GM12878 (cell line): ENCODE measurements around the gene RASGRP3. TPM values are rescaled to one million over a fixed set of nuclear protein-coding genes. Genes with fewer than 3 reads are reported as not detected.

Experiments used
- ASH2L ChIP-seq: fragments of 300-600, 200-600 bp; sonication (generic); IDR thresholded peaks from 2 replicates; pipeline ENCODE4 v1.6.1; 2017; ENCODE audit warnings: low read depth, mild to moderate bottlenecking, borderline replicate concordance
- BACH1 ChIP-seq: fragments of 450-650 bp; IDR thresholded peaks from 2 replicates; pipeline ENCODE4 v1.6.1; 2017; ENCODE audit warnings: mild to moderate bottlenecking, borderline replicate concordance
- CBFB ChIP-seq: IDR thresholded peaks from 2 replicates; pipeline ENCODE4 v1.6.1; 2016; ENCODE audit warnings: antibody characterized with exemption, low read depth
- CHD1 ChIP-seq: IDR thresholded peaks from 2 replicates; pipeline ENCODE4 v1.6.1; 2012; ENCODE audit warnings: low read depth, low read length, improper control_type of control experiment
- EED ChIP-seq: sonication (generic); IDR thresholded peaks from 2 replicates; pipeline ENCODE4 v1.6.1; 2016; ENCODE audit warnings: antibody characterized with exemption, low read depth
- HCFC1 ChIP-seq: fragments of 150-350 bp; IDR thresholded peaks from 2 replicates; pipeline ENCODE4 v1.6.1; 2014; ENCODE audit warnings: low read length
- HDGF ChIP-seq: fragments of 450-650 bp; IDR thresholded peaks from 2 replicates; pipeline ENCODE4 v1.6.1; 2016; ENCODE audit warnings: antibody characterized with exemption
- IKZF1 ChIP-seq: fragments of 450-650 bp; conservative IDR thresholded peaks from 2 replicates; pipeline ENCODE4 v1.6.1; 2017; ENCODE audit warnings: antibody characterized with exemption, mild to moderate bottlenecking
- JUNB ChIP-seq: IDR thresholded peaks from 2 replicates; pipeline ENCODE4 v1.6.1; 2016; ENCODE audit warnings: antibody characterized with exemption, mild to moderate bottlenecking
- KDM1A ChIP-seq: fragments of 200-600 bp; sonication (generic); IDR thresholded peaks from 2 replicates; pipeline ENCODE4 v1.6.1; 2016; ENCODE audit warnings: borderline replicate concordance
- LARP7 ChIP-seq: fragments of 450-650 bp; IDR thresholded peaks from 2 replicates; pipeline ENCODE4 v1.6.1; 2017; ENCODE audit warnings: mild to moderate bottlenecking
- MEF2A ChIP-seq: IDR thresholded peaks from 2 replicates; pipeline ENCODE4 v1.6.1; 2011; ENCODE audit warnings: low read depth, mild to moderate bottlenecking, low read length, moderate library complexity; ENCODE audit not compliant: insufficient read depth
- MTA2 ChIP-seq: fragments of 450-650 bp; IDR thresholded peaks from 2 replicates; pipeline ENCODE4 v1.6.1; 2016; ENCODE audit warnings: low read depth, mild to moderate bottlenecking, moderate library complexity
- NFYB ChIP-seq: IDR thresholded peaks from 2 replicates; pipeline ENCODE4 v1.6.1; 2011; ENCODE audit warnings: low read depth, mild to moderate bottlenecking, low read length, improper control_type of control experiment, moderate library complexity; ENCODE audit not compliant: insufficient read depth
- PML ChIP-seq: IDR thresholded peaks from 2 replicates; pipeline ENCODE4 v1.6.1; 2012; ENCODE audit warnings: low read length, inconsistent platforms
- POU2F2 ChIP-seq: IDR thresholded peaks from 3 replicates; pipeline ENCODE4 v1.6.1; 2011; ENCODE audit warnings: low read depth, mild to moderate bottlenecking, low read length, borderline replicate concordance
- RB1 ChIP-seq: fragments of 450-650 bp; formaldehyde crosslinking; IDR thresholded peaks from 2 replicates; pipeline ENCODE4 v1.6.1; 2017; ENCODE audit warnings: mild to moderate bottlenecking, borderline replicate concordance
- RCOR1 ChIP-seq: conservative IDR thresholded peaks from 2 replicates; pipeline ENCODE4 v1.6.1; 2012; ENCODE audit warnings: low read depth, low read length, improper control_type of control experiment
- RUNX3 ChIP-seq: IDR thresholded peaks from 2 replicates; pipeline ENCODE4 v1.6.1; 2012; ENCODE audit warnings: low read length, inconsistent platforms
- SKIL ChIP-seq: fragments of 450-650 bp; IDR thresholded peaks from 2 replicates; pipeline ENCODE4 v1.6.1; 2017; ENCODE audit warnings: mild to moderate bottlenecking, low read depth, inconsistent platforms; ENCODE audit not compliant: poor library complexity, severe bottlenecking
- SMARCA5 ChIP-seq: fragments of 450-650 bp; IDR thresholded peaks from 2 replicates; pipeline ENCODE4 v1.6.1; 2017; ENCODE audit warnings: mild to moderate bottlenecking
- SUZ12 ChIP-seq: fragments of 200-600 bp; sonication (generic); IDR thresholded peaks from one replicate; pipeline ENCODE4 v1.6.1; 2018; ENCODE audit warnings: antibody characterized with exemption, mild to moderate bottlenecking; ENCODE audit not compliant: unreplicated experiment
- USF1 ChIP-seq: IDR thresholded peaks from 2 replicates; pipeline ENCODE4 v1.6.1; 2011; ENCODE audit warnings: borderline replicate concordance, low read depth, mild to moderate bottlenecking, moderate library complexity, mixed read lengths, low read length; ENCODE audit not compliant: insufficient read depth; ENCODE audit errors: extremely low read length
- ZNF24 ChIP-seq: fragments of 450-650 bp; IDR thresholded peaks from 2 replicates; pipeline ENCODE4 v1.6.1; 2017; ENCODE audit warnings: antibody characterized with exemption, mild to moderate bottlenecking
- ZSCAN29 ChIP-seq: fragments of 450-650 bp; IDR thresholded peaks from 2 replicates; pipeline ENCODE4 v1.6.1; 2017; ENCODE audit warnings: mild to moderate bottlenecking, moderate library complexity
- polyA plus RNA-seq, 11 experiments: library from polyadenylated mRNA; depleted of rRNA in 4 of 11; unstranded in 6 of 11; stranded (reverse) in 5 of 11; fragments of >200 nt; fragmentation: Nextera tagmentation in 4 of 11; fragmentation: Illumina TruSeq in 1 of 11; extraction: Ambion mirVana in 4 of 11; extraction: Trizol in 1 of 11; gene quantifications; 1 replicate in 1 of 11; 2 replicates in 10 of 11; pipeline versions ENCODE4 v1.2.1 to v1.2.3, GENCODE V29; 2011 to 2016; ENCODE audit warnings: inconsistent platforms in 2 of 11, missing spikeins in 2 of 11, low read depth in 1 of 11
- total RNA-seq, 4 experiments: library from RNA; depleted of rRNA in 3 of 4; stranded (reverse); fragments of >200 nt in 3 of 4; fragmentation: Illumina TruSeq in 1 of 4; extraction: Trizol in 1 of 4; gene quantifications; 2 replicates each; pipeline versions ENCODE4 v1.2.1 to v1.2.3, GENCODE V29; 2013 to 2021
- TF ChIP-seq, protein P1 (sequence below): fragments of 450-650 bp; IDR thresholded peaks from 2 replicates; pipeline ENCODE4 v1.6.1; 2016; ENCODE audit warnings: mild to moderate bottlenecking, moderate library complexity, borderline replicate concordance

Gene RASGRP3
- total and polyA plus RNA-seq, 10 of the 15 experiments (the other 5 are each of a cell fraction or from before 2014, with no cell fraction given): 31.6 to 106 (median 64.7) TPM

DNA sequence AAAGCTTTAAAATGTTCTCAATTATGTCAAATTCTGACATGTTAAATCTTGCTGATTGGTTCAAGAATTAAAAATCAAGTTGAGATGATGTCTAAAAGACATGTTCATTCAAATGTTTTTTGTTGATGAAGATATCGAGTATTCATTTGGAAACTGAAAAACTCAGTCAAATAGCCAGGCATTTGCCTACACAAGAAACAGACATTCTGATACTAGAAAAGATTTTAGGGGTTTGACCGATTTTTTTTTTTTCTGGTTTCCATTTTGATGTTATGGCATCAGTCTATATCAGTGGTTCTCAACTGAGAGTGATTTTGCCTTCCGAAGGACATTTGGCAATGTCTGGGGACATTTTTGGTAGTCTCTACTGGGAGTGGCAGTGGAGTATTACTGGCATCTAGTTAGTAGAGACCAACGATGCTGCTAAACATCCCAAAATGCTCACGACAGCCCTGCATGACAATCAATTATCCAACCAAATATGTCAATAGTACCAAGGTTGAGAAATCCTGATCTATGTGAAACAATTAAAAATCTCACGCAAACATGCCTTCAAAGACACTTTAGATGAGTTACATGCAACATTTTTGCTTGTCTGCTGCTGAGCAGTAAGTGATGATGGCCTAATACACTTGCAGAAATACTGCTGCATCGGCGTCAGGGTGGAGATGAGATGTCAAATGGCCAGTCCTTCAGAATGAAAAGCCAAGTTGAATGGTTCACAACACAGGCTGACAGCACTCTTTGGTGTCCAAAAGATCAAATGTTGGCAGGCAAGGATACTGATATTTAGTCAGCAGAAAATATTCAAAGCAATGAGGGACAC is 12.5 kb downstream of the RASGRP3 start (continued):
- TF ChIP-seq MEF2A (0 out of 2 replicates have a peak, but pooled peaks have one; percentile 58), RB1 (no peak), RCOR1 (0 out of 2 replicates have a peak, but pooled peaks have one; percentile 67), POU2F2 (peak; percentile 97), JUNB (peak; percentile 91), RUNX3 (peak; percentile 86), ASH2L (no peak), HCFC1 (no peak), SUZ12 (no peak), PML (no peak; the same call in 1 of the 2 replicates), LARP7 (no peak), CBFB (no peak), USF1 (no peak), KDM1A (no peak), SKIL (peak; percentile 57), HDGF (no peak), ZNF24 (no peak), CHD1 (no peak), BACH1 (no peak), IKZF1 (no peak), MTA2 (no peak), ZSCAN29 (no peak), SMARCA5 (no peak), EED (0 out of 2 replicates have a peak, but pooled peaks have one; percentile 4), NFYB (no peak)
- TF ChIP-seq, protein P1, sequence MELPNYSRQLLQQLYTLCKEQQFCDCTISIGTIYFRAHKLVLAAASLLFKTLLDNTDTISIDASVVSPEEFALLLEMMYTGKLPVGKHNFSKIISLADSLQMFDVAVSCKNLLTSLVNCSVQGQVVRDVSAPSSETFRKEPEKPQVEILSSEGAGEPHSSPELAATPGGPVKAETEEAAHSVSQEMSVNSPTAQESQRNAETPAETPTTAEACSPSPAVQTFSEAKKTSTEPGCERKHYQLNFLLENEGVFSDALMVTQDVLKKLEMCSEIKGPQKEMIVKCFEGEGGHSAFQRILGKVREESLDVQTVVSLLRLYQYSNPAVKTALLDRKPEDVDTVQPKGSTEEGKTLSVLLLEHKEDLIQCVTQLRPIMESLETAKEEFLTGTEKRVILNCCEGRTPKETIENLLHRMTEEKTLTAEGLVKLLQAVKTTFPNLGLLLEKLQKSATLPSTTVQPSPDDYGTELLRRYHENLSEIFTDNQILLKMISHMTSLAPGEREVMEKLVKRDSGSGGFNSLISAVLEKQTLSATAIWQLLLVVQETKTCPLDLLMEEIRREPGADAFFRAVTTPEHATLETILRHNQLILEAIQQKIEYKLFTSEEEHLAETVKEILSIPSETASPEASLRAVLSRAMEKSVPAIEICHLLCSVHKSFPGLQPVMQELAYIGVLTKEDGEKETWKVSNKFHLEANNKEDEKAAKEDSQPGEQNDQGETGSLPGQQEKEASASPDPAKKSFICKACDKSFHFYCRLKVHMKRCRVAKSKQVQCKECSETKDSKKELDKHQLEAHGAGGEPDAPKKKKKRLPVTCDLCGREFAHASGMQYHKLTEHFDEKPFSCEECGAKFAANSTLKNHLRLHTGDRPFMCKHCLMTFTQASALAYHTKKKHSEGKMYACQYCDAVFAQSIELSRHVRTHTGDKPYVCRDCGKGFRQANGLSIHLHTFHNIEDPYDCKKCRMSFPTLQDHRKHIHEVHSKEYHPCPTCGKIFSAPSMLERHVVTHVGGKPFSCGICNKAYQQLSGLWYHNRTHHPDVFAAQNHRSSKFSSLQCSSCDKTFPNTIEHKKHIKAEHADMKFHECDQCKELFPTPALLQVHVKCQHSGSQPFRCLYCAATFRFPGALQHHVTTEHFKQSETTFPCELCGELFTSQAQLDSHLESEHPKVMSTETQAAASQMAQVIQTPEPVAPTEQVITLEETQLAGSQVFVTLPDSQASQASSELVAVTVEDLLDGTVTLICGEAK: no peak
